ENCODE data around the gene C1GALT1. TPM values are rescaled to one million over a fixed set of nuclear protein-coding genes. Genes with fewer than 3 reads are reported as not detected.
"Not testable (repeated sequence)": the region's sequence is repeated elsewhere in the genome, so short reads cannot be mapped to it uniquely, and the experiment has no call there.

Gene C1GALT1
- polyA plus RNA-seq, 1 donor (not counting 4 experiments of a cell fraction or from before 2014, with no cell fraction given): 44.3 TPM

GRCh38 chr7:7190142-7190541, 7.8 kb downstream of the C1GALT1 start:
- H3K79me2 ChIP-seq (ENCODE audit: control insufficient read depth, insufficient read depth, low read length): peaks cover 95% of the 10 kb centered on the region

GRCh38 chr7:7191137-7191536, 8.8 kb downstream of the C1GALT1 start:
- no peak overlapping the region for H3K9ac ChIP-seq (ENCODE audit: control insufficient read depth, extremely low read depth, insufficient read depth, low read length)
- H3K9me3 ChIP-seq (ENCODE audit: control insufficient read depth, low read depth, low read length): no peaks in the 10 kb centered on the region
- peaks cover 94% of the 10 kb centered on the region for H3K79me2 ChIP-seq (ENCODE audit: control insufficient read depth, insufficient read depth, low read length)
- TF ChIP-seq CTCF (optimal IDR thresholded peaks at IDR 0.05 in 1 of 3, IDR thresholded peaks at IDR 0.05 in 1 of 3, conservative IDR thresholded peaks at IDR 0.05 in 1 of 3; ENCODE audit: extremely low read depth in 1 of 3, insufficient read depth in 2 of 3, low read length in 3 of 3) (no peak), EZH2 (IDR thresholded peaks at IDR 0.05; ENCODE audit: low read length) (no peak)
- H3K4me3 ChIP-seq (ENCODE audit: control insufficient read depth in 2 of 3, extremely low read depth in 1 of 3, insufficient read depth in 2 of 3, low read depth in 1 of 3, low read length in 3 of 3): no peak overlapping the region
- H3K4me1 ChIP-seq (ENCODE audit: control insufficient read depth, extremely low read depth, insufficient read depth, low read length): no peaks in the 10 kb centered on the region
- DNase-seq (ENCODE audit: low read depth, low spot score) (no peak), FAIRE-seq (no peak)
- no peaks in the 10 kb centered on the region for H3K9me1 ChIP-seq (ENCODE audit: control insufficient read depth, extremely low read depth, insufficient read depth, low read length)
- H3K27ac ChIP-seq (ENCODE audit: control insufficient read depth, insufficient read depth, low read length): no peak overlapping the region
- no peaks in the 10 kb centered on the region for H4K20me1 ChIP-seq (ENCODE audit: control insufficient read depth, extremely low read depth, insufficient read depth, low read length)
- no peak overlapping the region for H3K4me2 ChIP-seq (ENCODE audit: control insufficient read depth, extremely low read depth, insufficient read depth, low read depth, low read length)
- H3K27me3 ChIP-seq (ENCODE audit: control insufficient read depth, extremely low read depth, insufficient read depth, low read length): no peaks in the 10 kb centered on the region
- H3K36me3 ChIP-seq (ENCODE audit: control insufficient read depth in 2 of 2, extremely low read depth in 1 of 2, insufficient read depth in 2 of 2, low read length in 2 of 2): peaks cover 0 to 4% of the 10 kb centered on the region in 2 experiments
- no peak overlapping the region for H2AFZ ChIP-seq (ENCODE audit: control insufficient read depth, low read length)
- dilution Hi-C loops (cut with MboI; ENCODE audit: extremely low pct_ligation_motif_present, low sequenced_read_pairs): no loop called here

More at GRCh38 chr7:7190142-7190541, 7.8 kb downstream of the C1GALT1 start:
- Histone ChIP-seq H3K9me1 (ENCODE audit: control insufficient read depth, extremely low read depth, insufficient read depth, low read length) (no peaks in the 10 kb centered on the region), H3K4me1 (ENCODE audit: control insufficient read depth, extremely low read depth, insufficient read depth, low read length) (peaks cover 2% of the 10 kb centered on the region), H3K27me3 (ENCODE audit: control insufficient read depth, extremely low read depth, insufficient read depth, low read length) (no peaks in the 10 kb centered on the region), H4K20me1 (ENCODE audit: control insufficient read depth, extremely low read depth, insufficient read depth, low read length) (no peaks in the 10 kb centered on the region), H3K4me2 (ENCODE audit: control insufficient read depth, extremely low read depth, insufficient read depth, low read depth, low read length) (no peak overlapping the region), H3K4me3 (ENCODE audit: control insufficient read depth in 2 of 3, extremely low read depth in 1 of 3, insufficient read depth in 2 of 3, low read depth in 1 of 3, low read length in 3 of 3) (no peak overlapping the region), H3K27ac (ENCODE audit: control insufficient read depth, insufficient read depth, low read length) (no peak overlapping the region), H3K9me3 (ENCODE audit: control insufficient read depth, low read depth, low read length) (no peaks in the 10 kb centered on the region), H2AFZ (ENCODE audit: control insufficient read depth, low read length) (no peak overlapping the region), H3K36me3 (ENCODE audit: control insufficient read depth in 2 of 2, extremely low read depth in 1 of 2, insufficient read depth in 2 of 2, low read length in 2 of 2) (peaks cover 2 to 9% of the 10 kb centered on the region in 2 experiments), H3K9ac (ENCODE audit: control insufficient read depth, extremely low read depth, insufficient read depth, low read length) (no peak overlapping the region)
- FAIRE-seq (no peak), DNase-seq (ENCODE audit: low read depth, low spot score) (no peak)
- dilution Hi-C loops (cut with MboI; ENCODE audit: extremely low pct_ligation_motif_present, low sequenced_read_pairs): no loop called here
- TF ChIP-seq EZH2 (IDR thresholded peaks at IDR 0.05; ENCODE audit: low read length) (no peak), CTCF (optimal IDR thresholded peaks at IDR 0.05 in 1 of 3, IDR thresholded peaks at IDR 0.05 in 1 of 3, conservative IDR thresholded peaks at IDR 0.05 in 1 of 3; ENCODE audit: extremely low read depth in 1 of 3, insufficient read depth in 2 of 3, low read length in 3 of 3) (no peak)

GRCh38 chr7:7192798-7193788, 10.7 kb downstream of the C1GALT1 start:
- H2AFZ ChIP-seq (ENCODE audit: control insufficient read depth, low read length); H3K27me3 ChIP-seq (ENCODE audit: control insufficient read depth, extremely low read depth, insufficient read depth, low read length); H3K9me1 ChIP-seq (ENCODE audit: control insufficient read depth, extremely low read depth, insufficient read depth, low read length); H3K9ac ChIP-seq (ENCODE audit: control insufficient read depth, extremely low read depth, insufficient read depth, low read length); FAIRE-seq; H3K4me1 ChIP-seq (ENCODE audit: control insufficient read depth, extremely low read depth, insufficient read depth, low read length); DNase-seq (ENCODE audit: low read depth, low spot score); H3K27ac ChIP-seq (ENCODE audit: control insufficient read depth, insufficient read depth, low read length); H3K36me3 ChIP-seq (ENCODE audit: control insufficient read depth in 2 of 2, extremely low read depth in 1 of 2, insufficient read depth in 2 of 2, low read length in 2 of 2); dilution Hi-C loops (cut with MboI; ENCODE audit: extremely low pct_ligation_motif_present, low sequenced_read_pairs); H3K9me3 ChIP-seq (ENCODE audit: control insufficient read depth, low read depth, low read length); H3K4me3 ChIP-seq (ENCODE audit: control insufficient read depth in 2 of 3, extremely low read depth in 1 of 3, insufficient read depth in 2 of 3, low read depth in 1 of 3, low read length in 3 of 3); H3K4me2 ChIP-seq (ENCODE audit: control insufficient read depth, extremely low read depth, insufficient read depth, low read depth, low read length); H4K20me1 ChIP-seq (ENCODE audit: control insufficient read depth, extremely low read depth, insufficient read depth, low read length): not testable (repeated sequence)
- H3K79me2 ChIP-seq (ENCODE audit: control insufficient read depth, insufficient read depth, low read length): peaks cover 87% of the 10 kb centered on the region

All from keratinocyte (primary cell).